ENCODE measurements around the gene ACY1.

The ACY1 gene

GRCh38 chr3:51966016-51966415 is 17.3 kb upstream of the ACY1 start:
- no peak for DNase-seq

GRCh38 chr3:51966486-51966885 is 16.8 kb upstream of the ACY1 start:
- no peak for DNase-seq

GRCh38 chr3:51966922-51967383 is 16.4 kb upstream of the ACY1 start:
- DNase-seq: no peak

GRCh38 chr3:51967384-51968169 is 15.8 kb upstream of the ACY1 start, which contains the start of gene PCBP4:
Gene PCBP4 (minus strand): TSS chr3:51967454. CDS start chr3:51961240, 6,214 bp downstream.
- peak; percentile 31 for DNase-seq

GRCh38 chr3:51968170-51968775 is 15.1 kb upstream of the ACY1 start:
- no peak for DNase-seq

- no peak for DNase-seq
These were observed 14.3 kb upstream of the ACY1 start for GRCh38 chr3:51968883-51969678.

- no peak for DNase-seq
These were observed 13.5 kb upstream of the ACY1 start for GRCh38 chr3:51969841-51970240.

- no peak for DNase-seq
These were observed 12.6 kb upstream of the ACY1 start for GRCh38 chr3:51970606-51971300.

GRCh38 chr3:51971350-51971749 is 12.0 kb upstream of the ACY1 start:
- DNase-seq: no peak

GRCh38 chr3:51974277-51974962 is 8.9 kb upstream of the ACY1 start:
- DNase-seq: no peak

- DNase-seq: peak; percentile 82
These were observed 8.1 kb upstream of the ACY1 start, which contains the start of gene ABHD14A for GRCh38 chr3:51974963-51975851. Gene ABHD14A (plus strand): TSS chr3:51975064. CDS start chr3:51975136, 72 bp downstream.

- DNase-seq: peak; percentile 44
These were observed 7.3 kb upstream of the ACY1 start for GRCh38 chr3:51975852-51976549.

- no peak for DNase-seq
These were observed 5.7 kb upstream of the ACY1 start for GRCh38 chr3:51977446-51978142.

- no peak for DNase-seq
These were observed 5.2 kb upstream of the ACY1 start for GRCh38 chr3:51978143-51978502.

- no peak for DNase-seq
These were observed 3.1 kb upstream of the ACY1 start for GRCh38 chr3:51980253-51980652.

- peak; percentile 59 for DNase-seq
These were observed 940 bp upstream of the ACY1 start for GRCh38 chr3:51982352-51982837.

GRCh38 chr3:51983578-51984268 is 388 bp downstream of the ACY1 start:
- no peak for DNase-seq

GRCh38 chr3:51984269-51984647 is 923 bp downstream of the ACY1 start:
- DNase-seq: no peak

GRCh38 chr3:51985063-51985462 is 1.7 kb downstream of the ACY1 start:
- DNase-seq: no peak
